ENCODE data around the gene FNBP1L.

Gene FNBP1L

GRCh38 chr1:93496520-93496919 is 48.6 kb downstream of the FNBP1L start:
- Histone ChIP-seq H3K4me2 (ENCODE audit: low read depth, low read length) (no peak overlapping the region), H4K20me1 (ENCODE audit: insufficient read depth, low read length) (no peaks in the 10 kb centered on the region), H3K9ac (ENCODE audit: low read length) (no peak overlapping the region), H3K79me2 (ENCODE audit: low read length) (no peaks in the 10 kb centered on the region), H3K27me3 (replicated peaks; ENCODE audit: insufficient read depth, low read length) (no peaks in the 10 kb centered on the region), H3K36me3 (replicated peaks; ENCODE audit: insufficient read depth, low read length) (no peaks in the 10 kb centered on the region), H3K9me2 (replicated peaks; ENCODE audit: insufficient read depth, low read length) (no peaks in the 10 kb centered on the region), H3K4me3 (ENCODE audit: low read length) (no peak overlapping the region), H3K27ac (ENCODE audit: low read length) (no peak overlapping the region), H3K4me1 (ENCODE audit: low read length) (no peaks in the 10 kb centered on the region), H2AFZ (ENCODE audit: low read length) (no peak overlapping the region), H3K9me3 (replicated peaks; ENCODE audit: insufficient read depth, low read length) (no peaks in the 10 kb centered on the region), H3F3A (ENCODE audit: insufficient read depth, low read length) (no peaks in the 10 kb centered on the region)
- DNase-seq = no peak
- TF ChIP-seq EZH2 (optimal IDR thresholded peaks at IDR 0.05; ENCODE audit: low read depth, low read length) (no peak), EZH2phosphoT487 (IDR thresholded peaks at IDR 0.05; ENCODE audit: low read length) (no peak)
- TF ChIP-seq, protein P1, sequence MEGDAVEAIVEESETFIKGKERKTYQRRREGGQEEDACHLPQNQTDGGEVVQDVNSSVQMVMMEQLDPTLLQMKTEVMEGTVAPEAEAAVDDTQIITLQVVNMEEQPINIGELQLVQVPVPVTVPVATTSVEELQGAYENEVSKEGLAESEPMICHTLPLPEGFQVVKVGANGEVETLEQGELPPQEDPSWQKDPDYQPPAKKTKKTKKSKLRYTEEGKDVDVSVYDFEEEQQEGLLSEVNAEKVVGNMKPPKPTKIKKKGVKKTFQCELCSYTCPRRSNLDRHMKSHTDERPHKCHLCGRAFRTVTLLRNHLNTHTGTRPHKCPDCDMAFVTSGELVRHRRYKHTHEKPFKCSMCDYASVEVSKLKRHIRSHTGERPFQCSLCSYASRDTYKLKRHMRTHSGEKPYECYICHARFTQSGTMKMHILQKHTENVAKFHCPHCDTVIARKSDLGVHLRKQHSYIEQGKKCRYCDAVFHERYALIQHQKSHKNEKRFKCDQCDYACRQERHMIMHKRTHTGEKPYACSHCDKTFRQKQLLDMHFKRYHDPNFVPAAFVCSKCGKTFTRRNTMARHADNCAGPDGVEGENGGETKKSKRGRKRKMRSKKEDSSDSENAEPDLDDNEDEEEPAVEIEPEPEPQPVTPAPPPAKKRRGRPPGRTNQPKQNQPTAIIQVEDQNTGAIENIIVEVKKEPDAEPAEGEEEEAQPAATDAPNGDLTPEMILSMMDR (IDR thresholded peaks at IDR 0.05; ENCODE audit: low read length) = no peak

GRCh38 chr1:93499075-93499474 is 51.2 kb downstream of the FNBP1L start:
- DNase-seq = no peak
- Histone ChIP-seq H3K27ac (ENCODE audit: low read length) (no peak overlapping the region), H3K27me3 (replicated peaks; ENCODE audit: insufficient read depth, low read length) (no peaks in the 10 kb centered on the region), H2AFZ (ENCODE audit: low read length) (no peak overlapping the region), H3K79me2 (ENCODE audit: low read length) (no peaks in the 10 kb centered on the region), H3K36me3 (replicated peaks; ENCODE audit: insufficient read depth, low read length) (no peaks in the 10 kb centered on the region), H3K9me2 (replicated peaks; ENCODE audit: insufficient read depth, low read length) (no peaks in the 10 kb centered on the region), H3K4me3 (ENCODE audit: low read length) (no peak overlapping the region), H4K20me1 (ENCODE audit: insufficient read depth, low read length) (no peaks in the 10 kb centered on the region), H3K4me1 (ENCODE audit: low read length) (no peaks in the 10 kb centered on the region), H3K4me2 (ENCODE audit: low read depth, low read length) (no peak overlapping the region), H3K9me3 (replicated peaks; ENCODE audit: insufficient read depth, low read length) (no peaks in the 10 kb centered on the region), H3F3A (ENCODE audit: insufficient read depth, low read length) (no peaks in the 10 kb centered on the region), H3K9ac (ENCODE audit: low read length) (no peak overlapping the region)
- TF ChIP-seq EZH2 (optimal IDR thresholded peaks at IDR 0.05; ENCODE audit: low read depth, low read length) = no peak
- no peak for TF ChIP-seq EZH2phosphoT487 (IDR thresholded peaks at IDR 0.05; ENCODE audit: low read length)
- TF ChIP-seq, protein P1 (IDR thresholded peaks at IDR 0.05; ENCODE audit: low read length) = no peak

DNA sequence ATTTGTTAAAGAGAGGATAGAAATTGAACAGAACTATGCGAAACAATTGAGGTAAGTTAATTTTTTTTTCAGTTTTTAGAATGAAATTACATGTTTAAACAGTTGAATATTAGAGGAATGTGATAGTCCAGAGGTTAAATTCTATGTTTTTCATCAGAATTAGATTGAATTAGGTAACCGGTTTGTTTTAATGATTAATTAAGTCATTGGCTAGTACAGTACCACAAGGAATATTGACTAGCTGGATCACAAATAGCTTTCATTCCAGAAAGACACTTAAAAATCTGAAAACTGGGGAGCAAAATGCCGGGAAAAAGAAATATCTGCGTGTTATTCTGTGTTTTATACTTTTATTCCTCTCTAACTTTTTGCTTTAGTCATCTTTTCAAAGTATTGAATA is 51.6 kb downstream of the FNBP1L start:
- Histone ChIP-seq H3K4me3 (ENCODE audit: low read length) (no peak overlapping the region), H3K4me1 (ENCODE audit: low read length) (no peaks in the 10 kb centered on the region), H3K9me2 (replicated peaks; ENCODE audit: insufficient read depth, low read length) (no peaks in the 10 kb centered on the region), H3K27me3 (replicated peaks; ENCODE audit: insufficient read depth, low read length) (no peaks in the 10 kb centered on the region), H3K4me2 (ENCODE audit: low read depth, low read length) (no peak overlapping the region), H3K36me3 (replicated peaks; ENCODE audit: insufficient read depth, low read length) (no peaks in the 10 kb centered on the region), H4K20me1 (ENCODE audit: insufficient read depth, low read length) (no peaks in the 10 kb centered on the region), H2AFZ (ENCODE audit: low read length) (no peak overlapping the region), H3K27ac (ENCODE audit: low read length) (no peak overlapping the region), H3K9ac (ENCODE audit: low read length) (no peak overlapping the region), H3K79me2 (ENCODE audit: low read length) (no peaks in the 10 kb centered on the region), H3F3A (ENCODE audit: insufficient read depth, low read length) (no peaks in the 10 kb centered on the region), H3K9me3 (replicated peaks; ENCODE audit: insufficient read depth, low read length) (no peaks in the 10 kb centered on the region)
- TF ChIP-seq EZH2 (optimal IDR thresholded peaks at IDR 0.05; ENCODE audit: low read depth, low read length) (no peak), EZH2phosphoT487 (IDR thresholded peaks at IDR 0.05; ENCODE audit: low read length) (no peak)
- TF ChIP-seq, protein P1 (IDR thresholded peaks at IDR 0.05; ENCODE audit: low read length) = no peak
- DNase-seq = no peak

Data from MM.1S (cell line).